ENCODE measurements around the gene CLIC5. TPM values are rescaled to one million over a fixed set of nuclear protein-coding genes. Genes with fewer than 3 reads are reported as not detected.

CLIC5 gene
- total RNA-seq, 4 donors from 2014 or later: 18.2 to 128 (median 119) TPM

DNA sequence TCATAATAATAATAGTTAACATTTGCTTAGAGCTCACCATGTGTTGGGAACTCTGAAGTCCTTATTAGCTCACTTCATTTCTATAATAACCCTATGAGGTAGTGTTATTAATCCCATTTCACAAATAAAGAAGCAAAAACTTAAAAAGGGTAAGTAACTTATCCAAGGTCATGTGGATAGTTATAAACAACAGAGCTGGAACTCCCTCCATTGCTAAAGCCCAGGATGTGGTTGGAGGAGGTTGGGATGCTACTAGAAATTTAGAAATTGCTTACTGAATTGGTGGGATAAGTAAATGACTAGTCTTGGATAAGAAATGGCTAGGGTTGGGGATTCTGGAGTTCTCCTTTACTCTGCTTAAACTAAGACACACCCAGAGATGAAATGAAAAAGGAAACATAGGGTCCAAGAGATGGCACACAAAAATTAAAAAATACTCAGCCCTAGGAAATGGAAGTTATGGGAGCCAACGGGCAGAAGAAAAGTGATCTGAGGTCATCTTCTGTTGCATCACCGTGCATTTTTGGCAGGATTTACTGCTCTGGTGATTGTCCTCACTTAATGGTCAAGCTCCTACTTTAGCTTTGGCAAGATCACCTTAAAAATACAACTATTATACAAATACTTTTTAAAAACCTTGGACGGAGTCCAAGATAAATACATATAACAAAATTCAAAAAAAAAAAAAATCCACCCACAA lies 7.7 kb upstream of the CLIC5 start:
- Histone ChIP-seq H3K36me3 (no peaks in the 10 kb centered on the region), H3K27ac (no peak overlapping the region), H3K4me3 (no peak overlapping the region), H3K4me1 (no peaks in the 10 kb centered on the region), H3K9me3 (no peaks in the 10 kb centered on the region), H3K27me3 (no peaks in the 10 kb centered on the region)
- DNase-seq: no peak
- TF ChIP-seq POLR2A (IDR thresholded peaks at IDR 0.05): no peak
- TF ChIP-seq, protein P1, sequence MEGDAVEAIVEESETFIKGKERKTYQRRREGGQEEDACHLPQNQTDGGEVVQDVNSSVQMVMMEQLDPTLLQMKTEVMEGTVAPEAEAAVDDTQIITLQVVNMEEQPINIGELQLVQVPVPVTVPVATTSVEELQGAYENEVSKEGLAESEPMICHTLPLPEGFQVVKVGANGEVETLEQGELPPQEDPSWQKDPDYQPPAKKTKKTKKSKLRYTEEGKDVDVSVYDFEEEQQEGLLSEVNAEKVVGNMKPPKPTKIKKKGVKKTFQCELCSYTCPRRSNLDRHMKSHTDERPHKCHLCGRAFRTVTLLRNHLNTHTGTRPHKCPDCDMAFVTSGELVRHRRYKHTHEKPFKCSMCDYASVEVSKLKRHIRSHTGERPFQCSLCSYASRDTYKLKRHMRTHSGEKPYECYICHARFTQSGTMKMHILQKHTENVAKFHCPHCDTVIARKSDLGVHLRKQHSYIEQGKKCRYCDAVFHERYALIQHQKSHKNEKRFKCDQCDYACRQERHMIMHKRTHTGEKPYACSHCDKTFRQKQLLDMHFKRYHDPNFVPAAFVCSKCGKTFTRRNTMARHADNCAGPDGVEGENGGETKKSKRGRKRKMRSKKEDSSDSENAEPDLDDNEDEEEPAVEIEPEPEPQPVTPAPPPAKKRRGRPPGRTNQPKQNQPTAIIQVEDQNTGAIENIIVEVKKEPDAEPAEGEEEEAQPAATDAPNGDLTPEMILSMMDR (IDR thresholded peaks at IDR 0.05): no peak

DNA sequence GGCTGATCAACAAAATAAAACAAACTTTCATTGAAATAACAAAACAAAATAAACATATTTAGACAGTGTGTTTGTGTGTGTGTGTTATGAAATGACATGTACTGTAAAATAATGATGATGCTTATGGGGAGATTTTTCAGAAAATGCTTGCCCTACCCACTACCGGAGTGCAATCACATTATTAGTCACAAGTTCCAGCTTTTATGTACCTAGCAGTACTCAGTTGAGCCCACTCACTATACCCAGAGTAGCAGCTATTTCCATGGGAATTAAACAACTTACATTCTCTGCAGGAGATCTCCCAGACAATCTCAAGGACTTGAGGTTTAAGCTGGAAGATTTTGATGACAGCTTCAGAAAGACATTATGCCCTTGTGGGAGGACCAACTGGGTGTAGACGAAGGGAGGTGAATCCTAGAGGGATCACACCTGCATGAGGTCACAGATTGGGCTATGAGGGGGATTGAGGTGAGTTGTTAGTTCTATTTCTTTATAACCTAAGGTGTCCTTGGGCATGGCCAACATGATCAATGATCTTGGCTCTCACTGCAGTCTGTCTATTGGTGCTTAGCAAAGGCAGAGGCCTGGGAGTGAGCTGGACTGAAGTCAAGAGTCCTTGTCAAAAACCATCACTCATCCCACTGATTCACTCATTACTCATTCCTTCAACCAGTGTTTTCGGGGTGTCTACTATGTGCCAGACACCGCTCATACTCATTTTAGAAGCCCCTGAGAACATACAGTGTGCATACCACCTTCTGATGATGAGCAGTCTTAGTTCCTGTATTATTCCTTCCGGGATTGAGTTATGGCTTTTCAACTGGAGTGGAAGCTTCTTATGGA lies 6.7 kb upstream of the CLIC5 start:
- no peak for DNase-seq
- Histone ChIP-seq H3K4me3 (no peak overlapping the region), H3K27me3 (no peaks in the 10 kb centered on the region), H3K4me1 (no peaks in the 10 kb centered on the region), H3K9me3 (no peaks in the 10 kb centered on the region), H3K27ac (no peak overlapping the region), H3K36me3 (no peaks in the 10 kb centered on the region)
- TF ChIP-seq, protein P1 (IDR thresholded peaks at IDR 0.05): no peak
- no peak for TF ChIP-seq POLR2A (IDR thresholded peaks at IDR 0.05)

DNA sequence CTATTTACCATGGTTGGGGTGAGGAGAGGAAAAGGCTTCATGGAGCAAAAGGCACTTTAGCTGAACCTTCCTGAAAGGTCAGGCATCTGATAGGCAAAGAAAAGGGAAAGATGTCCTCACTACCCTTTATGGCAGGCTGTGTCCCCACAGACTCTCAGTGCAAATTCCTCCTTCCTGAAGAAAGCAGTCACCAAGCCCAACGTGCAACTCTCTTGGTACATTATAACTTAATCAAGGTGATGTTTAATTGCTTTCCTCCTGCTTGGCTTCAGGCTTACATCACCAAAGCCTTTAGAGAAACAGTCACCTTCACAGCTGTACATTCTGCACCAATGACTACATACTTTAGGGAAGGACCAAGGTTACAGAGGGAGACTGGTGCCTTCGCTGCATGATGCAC lies 2.1 kb upstream of the CLIC5 start:
- Histone ChIP-seq H3K9me3 (no peaks in the 10 kb centered on the region), H3K27ac (no peak overlapping the region), H3K36me3 (no peaks in the 10 kb centered on the region), H3K4me1 (peaks cover 0 to 37% (median 0%) of the 10 kb centered on the region in 4 donors), H3K27me3 (no peaks in the 10 kb centered on the region), H3K4me3 (no peak overlapping the region)
- TF ChIP-seq, protein P1 (IDR thresholded peaks at IDR 0.05): no peak
- no peak for TF ChIP-seq POLR2A (IDR thresholded peaks at IDR 0.05)
- DNase-seq: no peak

DNA sequence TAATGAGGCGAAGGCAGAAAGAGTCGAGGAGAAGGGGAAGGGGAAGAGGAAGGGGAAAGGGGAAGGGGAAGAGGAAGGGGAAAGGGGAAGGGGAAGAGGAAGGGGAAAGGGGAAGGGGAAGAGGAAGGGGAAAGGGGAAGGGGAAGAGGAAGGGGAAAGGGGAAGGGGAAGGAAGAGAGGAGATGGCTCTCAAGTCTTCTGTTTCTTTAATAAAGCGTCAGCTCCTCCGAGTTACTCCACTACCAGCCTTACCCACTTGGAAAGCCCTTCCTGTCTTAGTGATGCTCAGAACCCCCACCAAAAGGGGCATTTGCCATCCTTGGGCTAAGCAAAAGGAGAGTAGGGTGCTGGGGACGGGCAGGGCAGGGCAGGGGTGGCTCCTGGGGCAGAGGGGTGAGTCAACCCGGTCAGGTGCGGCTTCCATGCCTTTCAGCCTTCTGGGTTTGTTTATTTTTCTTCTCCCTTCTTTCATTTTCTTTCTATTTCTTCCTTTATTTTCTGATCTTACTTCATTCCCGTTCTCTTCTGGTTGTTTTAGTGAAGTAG lies 476 bp upstream of the CLIC5 start:
- DNase-seq: no peak
- peak overlapping the region; percentile 59 to 73 (median 62) for H3K4me3 ChIP-seq

DNA sequence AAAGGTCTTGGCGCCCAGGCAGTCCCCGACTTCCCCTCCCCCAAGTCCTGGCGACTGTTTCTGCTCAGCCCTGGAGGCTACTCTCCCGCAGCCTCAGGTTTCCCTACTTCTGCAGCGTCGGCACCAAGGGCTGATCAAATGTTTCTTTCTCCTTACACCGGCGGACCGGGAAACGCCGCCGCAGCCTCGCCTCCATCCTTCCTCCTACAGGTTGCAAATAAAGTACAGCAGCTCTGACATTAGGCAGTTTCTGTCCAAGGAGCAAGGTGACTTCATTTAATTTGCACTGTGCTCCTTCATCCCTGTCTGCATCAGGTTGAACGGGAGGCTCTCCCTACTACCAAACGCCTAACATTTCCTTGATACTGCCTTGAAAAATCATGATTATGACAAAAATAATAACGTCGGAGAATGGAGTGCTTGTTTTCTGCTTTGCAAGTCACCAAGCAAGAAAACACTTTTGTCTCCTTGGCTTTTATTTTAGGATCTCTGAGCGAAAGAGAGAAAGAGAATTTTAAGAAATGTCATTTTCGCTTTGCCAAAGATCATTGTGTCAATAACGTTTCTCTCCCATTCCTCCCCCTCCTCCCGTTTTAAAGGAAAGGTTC lies 1.0 kb downstream of the CLIC5 start:
- H3K9me3 ChIP-seq: no peaks in the 10 kb centered on the region
- DNase-seq: peak; percentile 33 to 69 (median 63)
- H3K4me1 ChIP-seq: peaks cover 0 to 58% (median 10%) of the 10 kb centered on the region in 4 donors
- no peaks in the 10 kb centered on the region for H3K27me3 ChIP-seq
- peak overlapping the region; percentile 59 to 73 (median 62) for H3K4me3 ChIP-seq
- peak overlapping the region; percentile 69 to 92 (median 84) for H3K27ac ChIP-seq
- TF ChIP-seq, protein P1 (IDR thresholded peaks at IDR 0.05): peak in 1 of 6 experiments; percentile 13
- TF ChIP-seq POLR2A (IDR thresholded peaks at IDR 0.05): no peak
- no peaks in the 10 kb centered on the region for H3K36me3 ChIP-seq

More for the DNA sequence above, 476 bp upstream of the CLIC5 start:
- H3K4me1 ChIP-seq: peaks cover 0 to 47% (median 7%) of the 10 kb centered on the region in 4 donors
- no peaks in the 10 kb centered on the region for H3K27me3 ChIP-seq
- H3K9me3 ChIP-seq: no peaks in the 10 kb centered on the region
- TF ChIP-seq, protein P1 (IDR thresholded peaks at IDR 0.05): no peak
- no peak for TF ChIP-seq POLR2A (IDR thresholded peaks at IDR 0.05)
- peak overlapping the region; percentile 69 to 92 (median 84) for H3K27ac ChIP-seq
- no peaks in the 10 kb centered on the region for H3K36me3 ChIP-seq
